Fibroblast of upper back skin (primary cell): Measurements from ENCODE around the gene GSTT2.
"Not testable (repeated sequence)": the region's sequence is repeated elsewhere in the genome, so short reads cannot be mapped to it uniquely, and the experiment has no call there.

ENCODE experiments used
- DNase-seq: peaks from one replicate; pipeline ENCODE4 v3.0.0-alpha.2; 2013

GSTT2 gene

DNA sequence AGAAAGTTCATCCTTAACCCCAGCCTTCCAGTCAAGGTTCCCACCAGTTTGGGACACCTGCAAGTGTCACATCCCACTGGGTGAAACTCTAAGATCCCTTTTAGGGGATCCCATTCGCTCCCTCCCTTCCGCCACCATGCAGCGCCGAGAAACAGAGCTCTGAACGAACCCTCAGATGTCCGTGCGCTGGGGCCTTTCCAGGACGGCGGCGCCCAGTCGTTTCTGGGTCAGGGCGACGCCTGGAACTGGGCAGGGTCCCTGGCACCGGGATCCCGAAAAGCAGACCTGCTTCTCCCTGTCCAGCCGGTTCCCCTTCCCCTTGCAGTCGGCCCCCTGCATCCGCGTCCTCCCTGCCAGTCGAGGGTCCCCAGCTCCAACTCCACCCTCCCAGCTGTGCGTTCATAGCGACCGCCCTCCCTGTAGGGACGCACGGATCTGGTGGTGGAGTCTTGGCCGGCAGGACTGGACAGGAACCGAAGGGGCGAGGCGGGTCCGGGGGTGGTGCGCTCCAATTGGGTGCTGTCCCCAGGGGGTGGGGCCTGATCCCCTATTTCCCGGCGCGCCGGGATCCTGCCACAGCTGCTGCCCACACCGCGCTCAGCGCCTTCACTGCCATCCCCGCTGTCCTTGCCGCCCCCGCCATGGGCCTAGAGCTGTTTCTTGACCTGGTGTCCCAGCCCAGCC is at the start of gene GSTT2:
Gene GSTT2 (plus strand): TSS at position 578 of the 684 bp plus-strand sequence.
- DNase-seq: not testable (repeated sequence)

DNA sequence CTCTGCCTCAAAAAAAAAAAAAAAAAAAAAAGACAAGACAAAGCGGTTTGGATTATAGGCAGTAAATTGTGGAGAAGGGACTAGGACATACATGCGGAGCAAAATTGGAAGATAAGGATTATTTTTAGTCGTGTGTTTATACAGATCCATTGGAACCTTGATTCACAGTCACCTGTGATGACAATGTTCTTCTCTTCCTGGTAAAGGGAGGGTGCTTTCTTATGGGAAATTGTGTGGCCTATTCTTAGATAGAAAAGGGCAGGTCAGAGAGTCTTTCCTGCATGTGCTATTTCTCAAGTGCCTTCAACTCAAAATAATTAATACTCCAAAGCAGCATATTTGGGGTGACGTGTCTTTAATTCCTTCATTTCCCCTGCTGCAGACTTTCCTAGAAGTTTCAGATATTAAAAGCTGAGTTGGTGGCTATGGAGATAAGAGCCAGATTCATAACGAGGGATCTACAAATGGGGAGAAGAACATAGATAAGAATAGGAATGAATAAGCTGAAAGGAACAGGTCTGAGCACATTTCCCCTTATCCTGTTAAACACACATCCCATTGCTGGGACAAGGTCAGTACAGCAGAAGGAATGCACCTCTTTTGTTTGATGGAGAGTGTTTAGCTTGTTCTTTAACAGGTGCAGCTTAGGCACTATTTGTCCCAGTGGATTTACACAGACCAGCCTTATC is 41.5 kb upstream of the GSTT2 start:
- no peak for DNase-seq

DNA sequence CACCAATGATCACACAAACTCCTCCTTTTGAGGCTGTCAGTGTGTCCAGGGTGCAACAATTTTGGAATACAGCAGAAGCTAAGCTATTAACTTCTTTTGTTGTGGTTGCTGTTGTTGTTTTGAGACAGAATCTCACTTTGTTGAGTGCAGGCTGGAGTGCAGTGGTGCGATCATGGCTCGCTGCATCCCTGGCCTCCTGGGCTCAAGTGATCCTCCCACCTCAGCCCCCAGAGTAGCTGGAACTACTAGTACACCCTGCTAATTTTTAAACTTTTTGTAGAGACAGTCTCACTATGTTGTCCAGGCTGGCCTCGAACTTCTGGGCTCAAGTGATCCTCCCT is 40.9 kb upstream of the GSTT2 start:
- DNase-seq: no peak

DNA sequence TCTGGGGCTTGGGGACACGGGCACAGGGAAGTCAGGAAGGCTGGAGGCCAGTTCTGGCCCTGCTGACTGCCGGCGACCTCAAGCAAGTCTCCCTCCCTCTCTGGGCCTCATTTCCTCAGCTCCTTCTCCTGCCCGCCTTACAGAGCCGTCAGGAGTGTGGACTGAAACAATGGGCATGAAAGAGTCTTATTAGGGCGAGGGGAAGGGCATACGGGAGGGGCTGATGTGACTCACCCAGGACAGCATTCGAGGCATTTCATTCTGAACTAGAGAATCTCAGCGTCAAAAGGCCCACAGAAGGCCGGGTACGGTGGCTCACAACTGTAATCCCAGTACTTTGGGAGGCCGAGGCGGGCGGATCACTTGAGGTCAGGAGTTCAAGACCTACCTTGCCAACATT is 39.8 kb upstream of the GSTT2 start:
- DNase-seq: not testable (repeated sequence)

DNA sequence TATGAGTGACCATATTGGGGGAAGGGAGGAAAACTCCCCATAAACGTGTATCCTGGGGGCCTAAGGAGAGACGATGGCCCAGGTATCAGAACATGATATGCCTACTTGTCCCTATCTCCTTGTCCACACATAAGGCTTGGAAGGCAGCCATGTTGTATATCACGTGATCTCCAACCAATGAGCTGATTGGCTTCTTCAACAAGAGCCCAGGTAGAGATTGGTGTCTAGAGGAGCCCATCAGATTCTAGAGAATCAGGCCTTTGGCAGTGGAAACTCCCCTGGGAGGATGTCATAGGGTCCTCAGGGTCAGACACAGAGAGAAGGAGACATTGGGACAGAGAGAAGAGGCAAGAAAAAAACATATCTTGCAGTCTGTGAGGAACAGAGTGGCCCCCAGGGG is 32.5 kb upstream of the GSTT2 start:
- DNase-seq: not testable (repeated sequence)

DNA sequence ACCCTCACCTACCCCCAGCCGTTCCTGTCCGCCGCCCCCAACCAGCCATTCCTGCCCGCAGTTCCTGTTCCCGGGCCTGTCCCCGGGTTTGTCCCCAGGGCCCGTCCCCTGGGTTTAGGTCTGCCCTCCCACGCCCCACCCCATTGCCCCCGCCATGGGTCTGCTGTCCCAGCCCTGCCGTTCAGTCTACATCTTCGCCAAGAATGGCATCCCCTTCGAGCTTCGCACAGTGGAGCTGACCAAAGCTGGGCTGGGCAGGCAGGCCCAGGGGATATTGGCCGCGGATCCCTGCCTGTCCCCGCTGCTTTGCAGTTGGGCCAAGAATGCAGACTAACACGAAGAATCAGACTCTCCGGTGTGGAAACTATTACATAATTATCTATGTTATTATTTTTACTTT is 30.2 kb upstream of the GSTT2 start:
- not testable (repeated sequence) for DNase-seq

DNA sequence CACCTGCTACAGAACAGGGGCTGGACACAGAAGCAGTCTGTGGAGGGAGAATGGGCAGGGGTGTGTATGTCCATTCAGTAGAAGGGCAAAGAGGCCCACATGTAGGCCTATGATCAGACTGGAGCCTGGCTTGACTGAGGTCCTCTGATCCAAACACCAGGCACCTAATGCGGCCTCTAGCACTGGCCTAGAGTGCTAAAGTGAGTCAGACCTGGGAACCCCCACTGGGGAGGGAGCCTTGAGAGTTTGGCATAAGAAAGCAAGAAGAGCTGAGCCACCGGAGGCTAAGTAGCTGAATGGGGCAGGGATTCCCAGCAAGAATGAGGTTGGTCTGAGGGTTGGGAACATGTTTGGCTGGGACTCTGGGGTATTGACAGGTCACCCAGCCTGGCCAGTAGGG is 28.6 kb upstream of the GSTT2 start:
- DNase-seq: peak; percentile 3

DNA sequence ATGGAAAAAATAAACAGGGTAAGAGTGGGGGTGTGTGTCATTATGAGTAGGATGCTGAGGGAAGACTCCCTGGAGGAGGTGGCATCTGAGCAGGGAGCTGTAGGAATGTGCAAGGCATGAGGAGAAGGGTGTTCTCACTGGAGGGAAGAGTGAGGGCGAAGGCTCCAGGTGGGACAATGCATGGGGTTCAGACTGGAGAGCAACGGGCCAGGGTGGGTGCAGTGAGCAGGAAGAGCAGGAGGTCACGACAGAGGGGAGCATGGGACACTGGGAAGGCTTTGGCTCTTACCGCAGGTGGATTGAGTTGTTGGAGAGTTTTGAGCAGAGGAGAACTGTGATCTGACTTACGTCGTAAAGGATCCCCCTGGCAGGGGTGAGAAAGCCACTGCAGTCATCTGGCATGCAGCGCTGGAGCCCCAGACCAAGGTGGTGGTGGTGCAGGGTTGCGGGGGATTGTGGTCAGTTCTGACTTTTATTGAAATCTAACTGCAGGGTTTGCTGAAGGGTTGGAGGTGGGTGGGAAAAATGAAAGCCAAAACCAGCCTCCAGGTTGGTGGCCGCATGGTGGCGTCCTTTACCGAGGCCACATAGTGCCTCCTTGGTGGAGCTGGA is 27.0 kb upstream of the GSTT2 start:
- not testable (repeated sequence) for DNase-seq

DNA sequence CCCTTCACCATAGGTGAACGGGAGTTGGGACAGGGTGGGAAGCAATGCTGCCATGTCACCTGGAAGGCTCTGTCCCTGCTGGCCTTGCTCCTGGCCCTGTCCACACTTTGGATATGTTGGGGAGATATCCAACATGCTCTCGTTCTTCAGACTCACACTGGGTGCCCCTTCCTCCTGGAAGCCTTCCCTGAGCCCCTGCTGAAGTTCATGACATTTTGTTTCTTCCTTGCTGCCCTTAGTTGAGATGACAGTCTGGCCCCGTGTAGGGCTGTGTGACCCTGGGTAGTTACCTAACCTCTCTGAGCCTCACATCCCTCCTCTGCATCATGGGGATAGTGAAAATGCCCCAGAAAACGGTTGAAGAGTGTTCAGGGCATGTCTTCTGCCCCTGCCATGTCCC is 26.4 kb upstream of the GSTT2 start:
- DNase-seq: not testable (repeated sequence)

DNA sequence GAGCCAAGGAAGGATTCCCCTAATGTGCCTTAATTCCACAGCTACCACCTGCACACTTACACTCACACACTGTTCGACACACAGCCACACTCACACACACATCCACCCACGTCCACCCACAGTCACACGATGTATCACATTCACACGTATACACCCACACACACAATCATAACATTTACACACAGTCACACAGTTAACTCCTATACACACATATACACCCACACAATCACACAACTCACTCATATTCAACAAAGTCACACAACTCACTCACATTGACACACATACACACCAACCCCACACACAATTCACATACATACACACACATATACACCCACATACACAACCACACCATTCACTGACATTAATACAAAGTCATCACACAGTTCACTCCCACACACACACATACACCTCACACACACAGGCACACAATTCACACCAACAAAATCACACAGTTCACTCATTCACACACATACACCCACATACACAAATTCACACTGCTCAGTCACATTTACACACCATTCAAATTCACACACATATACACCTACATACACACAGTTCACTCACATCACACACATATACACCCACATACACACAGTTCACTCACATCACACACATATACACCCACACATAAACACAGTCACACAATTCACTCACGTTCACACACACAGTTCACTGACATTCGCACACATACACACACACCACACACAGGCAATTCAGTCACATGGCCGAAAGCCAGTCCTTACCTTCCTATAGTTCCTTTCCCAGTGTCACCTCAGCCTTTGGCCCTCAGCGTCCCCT is 25.5 kb upstream of the GSTT2 start:
- DNase-seq: not testable (repeated sequence)

DNA sequence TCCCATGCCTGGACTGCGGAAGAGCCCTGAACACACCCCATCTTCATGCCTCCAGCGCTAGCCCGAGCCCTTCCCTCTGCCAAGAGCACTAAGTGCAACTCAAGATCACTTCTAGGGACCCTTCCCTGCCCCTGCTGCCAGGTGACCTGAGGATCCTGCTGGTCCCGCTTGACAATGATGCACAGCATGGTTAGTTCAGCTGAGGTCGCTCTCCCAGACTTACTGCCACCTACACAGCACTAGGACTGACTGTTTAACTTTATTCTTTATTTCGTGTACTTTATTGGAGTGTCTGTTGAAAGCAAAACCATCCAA is 25.0 kb upstream of the GSTT2 start:
- DNase-seq: not testable (repeated sequence)

DNA sequence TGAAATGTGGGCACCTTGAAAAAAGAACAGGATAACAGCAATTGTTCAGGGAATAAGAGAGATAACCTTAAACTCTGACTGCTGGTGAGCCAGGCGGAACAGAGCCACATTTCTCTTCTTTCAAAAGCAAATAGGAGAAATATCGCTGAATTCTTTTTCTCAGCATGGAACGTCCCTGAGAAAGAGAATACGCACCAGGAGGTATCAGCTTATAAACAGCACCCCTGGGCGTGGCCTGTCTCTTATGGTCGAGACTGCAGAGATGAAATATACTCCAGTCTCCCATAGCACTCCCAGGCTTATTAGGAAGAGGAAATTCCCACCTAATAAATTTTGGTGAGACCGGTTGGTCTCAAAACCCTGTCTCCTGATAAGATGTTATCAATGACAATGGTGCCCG is 24.0 kb upstream of the GSTT2 start:
- DNase-seq: not testable (repeated sequence)

DNA sequence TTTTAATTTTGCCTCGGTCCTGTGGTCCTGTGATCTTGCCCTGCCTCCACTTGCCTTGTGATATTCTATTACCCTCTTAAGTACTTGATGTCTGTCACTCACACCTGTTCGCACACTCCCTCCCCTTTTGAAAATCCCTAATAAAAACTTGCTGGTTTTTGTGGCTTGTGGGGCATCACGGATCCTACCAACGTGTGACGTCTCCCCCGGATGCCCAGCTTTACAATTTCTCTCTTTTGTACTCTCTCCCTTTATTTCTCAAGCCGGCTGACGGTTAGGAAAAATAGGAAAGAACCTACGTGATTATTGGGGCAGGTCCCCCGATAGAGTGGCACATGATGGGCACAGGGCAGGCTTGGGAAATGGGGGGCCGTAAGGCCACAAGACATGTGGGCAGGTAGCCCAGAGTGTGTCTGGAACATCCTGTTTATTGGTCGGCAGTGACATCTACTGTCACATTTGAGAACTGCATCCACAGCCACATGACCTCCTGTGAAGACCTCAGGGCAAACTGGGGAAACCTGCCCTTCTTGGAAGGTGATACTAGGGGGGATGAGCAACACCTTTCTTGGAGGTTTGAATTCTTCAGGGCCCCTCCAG is 23.5 kb upstream of the GSTT2 start:
- peak; percentile 68 for DNase-seq

DNA sequence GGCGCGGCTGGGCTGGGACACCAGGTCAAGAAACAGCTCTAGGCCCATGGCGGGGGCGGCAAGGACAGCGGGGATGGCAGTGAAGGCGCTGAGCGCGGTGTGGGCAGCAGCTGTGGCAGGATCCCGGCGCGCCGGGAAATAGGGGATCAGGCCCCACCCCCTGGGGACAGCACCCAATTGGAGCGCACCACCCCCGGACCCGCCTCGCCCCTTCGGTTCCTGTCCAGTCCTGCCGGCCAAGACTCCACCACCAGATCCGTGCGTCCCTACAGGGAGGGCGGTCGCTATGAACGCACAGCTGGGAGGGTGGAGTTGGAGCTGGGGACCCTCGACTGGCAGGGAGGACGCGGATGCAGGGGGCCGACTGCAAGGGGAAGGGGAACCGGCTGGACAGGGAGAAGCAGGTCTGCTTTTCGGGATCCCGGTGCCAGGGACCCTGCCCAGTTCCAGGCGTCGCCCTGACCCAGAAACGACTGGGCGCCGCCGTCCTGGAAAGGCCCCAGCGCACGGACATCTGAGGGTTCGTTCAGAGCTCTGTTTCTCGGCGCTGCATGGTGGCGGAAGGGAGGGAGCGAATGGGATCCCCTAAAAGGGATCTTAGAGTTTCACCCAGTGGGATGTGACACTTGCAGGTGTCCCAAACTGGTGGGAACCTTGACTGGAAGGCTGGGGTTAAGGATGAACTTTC is 18.7 kb upstream of the GSTT2 start, which contains the start of gene GSTT2B:
Gene GSTT2B (minus strand): TSS at position 112 of the 688 bp plus-strand sequence. CDS start 64 bp downstream, at position 48.
- DNase-seq: not testable (repeated sequence)

DNA sequence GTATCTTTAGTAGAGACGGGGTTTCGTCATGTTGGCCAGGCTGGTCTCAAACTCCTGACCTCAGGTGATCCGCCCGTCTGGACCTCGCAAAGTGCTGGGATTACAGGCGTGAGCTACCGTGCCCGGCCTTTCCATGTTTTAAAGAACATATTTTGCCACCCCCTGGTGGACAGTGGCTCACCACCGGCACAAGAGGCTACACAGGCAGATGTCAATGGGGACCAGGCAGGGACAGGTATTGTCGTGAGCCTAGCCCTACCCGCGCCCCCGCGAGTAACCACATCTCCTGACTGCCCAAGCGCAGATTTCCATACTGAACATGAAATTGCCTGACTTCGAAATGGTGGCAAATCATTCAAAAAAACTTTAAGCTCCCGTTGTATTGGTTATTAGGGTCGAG is 13.8 kb upstream of the GSTT2 start:
- not testable (repeated sequence) for DNase-seq

DNA sequence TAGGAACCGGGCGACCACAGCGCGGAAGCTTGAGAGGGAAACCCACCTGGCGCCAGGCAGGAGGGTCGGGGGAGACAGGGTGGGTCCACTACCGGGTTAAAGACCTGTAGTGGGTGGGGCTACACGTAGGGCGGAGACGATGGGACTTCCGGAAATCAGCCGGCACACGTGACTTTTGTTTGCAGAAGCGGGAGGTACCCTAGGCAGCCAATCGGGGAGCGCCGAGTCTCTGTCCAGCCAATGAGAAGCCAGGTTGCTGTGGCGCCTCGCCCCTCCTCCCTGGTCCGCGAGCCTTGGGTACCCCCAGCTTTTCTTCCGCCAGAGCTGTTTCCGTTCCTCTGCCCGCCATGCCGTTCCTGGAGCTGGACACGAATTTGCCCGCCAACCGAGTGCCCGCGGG is 13.4 kb upstream of the GSTT2 start, which contains the start of gene DDTL:
Gene DDTL (plus strand): TSS at position 321 of the 400 bp plus-strand sequence. CDS start 27 bp downstream, at position 348.
- not testable (repeated sequence) for DNase-seq

DNA sequence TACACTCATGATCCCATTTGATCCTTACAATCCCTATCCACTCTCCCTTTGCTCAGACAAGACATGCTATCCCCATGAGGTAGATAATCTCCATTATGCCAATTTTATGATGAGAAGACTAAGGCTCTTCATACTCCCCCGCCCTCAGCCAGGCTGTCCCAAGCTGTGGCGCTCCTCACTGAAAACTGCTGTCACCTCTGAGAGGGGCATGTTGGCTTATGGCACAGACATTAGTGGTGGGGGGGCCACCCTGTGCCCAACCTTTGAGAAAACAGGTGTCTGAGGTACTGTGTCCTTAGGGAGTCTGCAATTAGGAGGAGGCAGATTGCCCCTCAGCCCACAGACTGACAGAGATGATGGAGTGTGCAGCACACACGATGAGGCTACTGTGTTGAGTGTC is 10.9 kb upstream of the GSTT2 start:
- no peak for DNase-seq

DNA sequence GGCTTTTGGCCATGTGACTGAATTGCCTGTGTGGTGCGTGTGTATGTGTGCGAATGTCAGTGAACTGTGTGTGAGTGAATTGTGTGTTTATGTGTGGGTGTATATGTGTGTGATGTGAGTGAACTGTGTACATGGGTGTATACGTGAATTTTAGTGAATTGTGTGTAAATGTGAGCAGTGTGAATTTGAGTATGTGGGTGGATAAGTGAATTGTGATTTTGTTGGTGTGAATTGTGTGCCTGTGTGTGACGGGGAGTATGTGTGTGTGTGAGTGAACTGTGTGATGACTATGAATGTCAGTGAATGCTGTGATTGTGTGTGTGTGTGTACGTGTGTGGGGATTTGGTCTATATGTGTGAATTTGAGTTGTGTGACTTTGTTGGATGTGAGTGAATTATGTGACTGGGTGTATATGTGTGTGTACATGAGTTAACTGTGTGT is 9.7 kb upstream of the GSTT2 start:
- no peak for DNase-seq

DNA sequence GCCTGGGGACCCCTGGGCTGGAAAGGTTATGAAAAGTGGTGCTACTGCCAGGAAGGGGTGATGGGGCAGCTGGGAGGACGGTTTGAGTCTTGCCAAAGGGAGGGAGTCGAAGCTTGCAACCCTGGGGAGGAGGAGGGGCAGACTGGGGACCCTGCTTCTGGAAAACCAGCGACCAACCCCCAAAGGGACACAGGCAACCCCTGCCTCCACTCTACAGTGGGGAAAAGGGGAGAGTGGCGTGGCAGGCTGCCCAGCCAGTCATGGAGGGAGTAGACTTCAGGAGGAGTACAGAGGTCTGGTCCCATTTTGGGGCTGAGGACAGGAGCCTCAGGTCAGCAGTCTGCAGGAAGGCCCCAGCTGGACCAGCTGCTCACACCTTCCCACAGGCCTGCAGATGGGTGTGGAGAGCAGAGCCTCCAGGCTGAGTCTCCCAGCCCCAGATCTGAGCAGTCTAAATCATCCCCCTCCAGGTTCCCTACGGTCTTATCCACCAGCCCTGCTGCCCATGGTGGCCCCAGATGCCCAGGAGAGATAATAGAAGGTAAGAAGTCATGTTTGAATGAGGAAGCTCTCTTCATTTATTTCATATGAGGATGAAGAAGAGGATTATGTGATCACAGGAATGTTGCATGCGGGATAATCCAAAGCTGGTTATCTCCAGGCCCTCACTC is 9.0 kb upstream of the GSTT2 start:
- DNase-seq: no peak

DNA sequence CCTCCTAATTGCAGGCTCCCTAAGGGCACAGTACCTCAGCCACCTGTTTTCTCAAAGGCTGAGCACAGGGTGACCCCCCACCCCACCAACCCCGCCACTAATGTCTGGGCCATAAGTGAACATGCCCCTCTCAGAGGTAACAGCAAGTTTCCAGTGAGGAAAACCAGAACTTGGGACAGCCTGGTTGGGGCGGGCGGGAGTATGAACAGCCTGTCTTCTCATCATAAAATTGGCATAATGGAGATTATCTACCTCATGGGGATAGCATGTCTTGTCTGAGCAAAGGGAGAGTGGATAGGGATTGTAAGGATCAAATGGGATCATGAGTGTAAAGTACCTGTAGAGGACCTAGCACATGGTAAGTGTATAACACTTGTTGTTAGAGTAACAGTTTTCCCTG is 8.0 kb upstream of the GSTT2 start:
- not testable (repeated sequence) for DNase-seq

DNA sequence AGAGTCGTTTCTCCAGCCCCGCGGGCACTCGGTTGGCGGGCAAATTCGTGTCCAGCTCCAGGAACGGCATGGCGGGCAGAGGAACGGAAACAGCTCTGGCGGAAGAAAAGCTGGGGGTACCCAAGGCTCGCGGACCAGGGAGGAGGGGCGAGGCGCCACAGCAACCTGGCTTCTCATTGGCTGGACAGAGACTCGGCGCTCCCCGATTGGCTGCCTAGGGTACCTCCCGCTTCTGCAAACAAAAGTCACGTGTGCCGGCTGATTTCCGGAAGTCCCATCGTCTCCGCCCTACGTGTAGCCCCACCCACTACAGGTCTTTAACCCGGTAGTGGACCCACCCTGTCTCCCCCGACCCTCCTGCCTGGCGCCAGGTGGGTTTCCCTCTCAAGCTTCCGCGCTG is 5.6 kb upstream of the GSTT2 start, which contains the start of gene DDT:
Gene DDT (minus strand): TSS at position 97 of the 400 bp plus-strand sequence. CDS start 27 bp downstream, at position 70.
- DNase-seq: not testable (repeated sequence)
